ENCODE data around the gene FAP. TPM values are rescaled to one million over a fixed set of nuclear protein-coding genes. Genes with fewer than 3 reads are reported as not detected.

FAP gene
- total and polyA plus RNA-seq, 2 of the 8 experiments (the other 6 are each of a cell fraction or from before 2014, with no cell fraction given) = not detected

- no peak for TF ChIP-seq EP300 (IDR thresholded peaks at IDR 0.05; ENCODE audit: borderline replicate concordance in 1 of 2, low read depth in 2 of 2, low read length in 2 of 2)
- no peak for TF ChIP-seq TAF7 (optimal IDR thresholded peaks at IDR 0.05; ENCODE audit: borderline replicate concordance, low read depth, low read length)
- TF ChIP-seq TEAD4 (IDR thresholded peaks at IDR 0.05; ENCODE audit: low read depth, low read length) = no peak
- TF ChIP-seq MAX (IDR thresholded peaks at IDR 0.05) = no peak
- TF ChIP-seq RBBP5 (IDR thresholded peaks at IDR 0.05; ENCODE audit: borderline replicate concordance, low read depth, low read length) = no peak
- TF ChIP-seq CTBP2 (IDR thresholded peaks at IDR 0.05; ENCODE audit: borderline replicate concordance, insufficient read depth, insufficient read length, low read length) = no peak
- TF ChIP-seq KDM1A (IDR thresholded peaks at IDR 0.05; ENCODE audit: borderline replicate concordance, low read length) = no peak
- no peak for TF ChIP-seq POLR2A (IDR thresholded peaks at IDR 0.05; ENCODE audit: control extremely low read depth in 1 of 2, low read depth in 2 of 2, low read length in 2 of 2)
- no peak for TF ChIP-seq BCL11A (IDR thresholded peaks at IDR 0.05; ENCODE audit: low read depth in 2 of 2, low read length in 2 of 2)
Observed at GRCh38 chr2:162199913-162200312, 43.3 kb downstream of the FAP start (continued).

Measured in H1 (cell line).